Pulmonary artery endothelial cell (primary cell): ENCODE results near the gene GLOD5. TPM values are rescaled to one million over a fixed set of nuclear protein-coding genes. Genes with fewer than 3 reads are reported as not detected.
"Not testable (repeated sequence)": the region's sequence is repeated elsewhere in the genome, so short reads cannot be mapped to it uniquely, and the experiment has no call there.

ENCODE experiments used
- DNase-seq: peaks from one replicate; pipeline ENCODE4 v3.0.0-alpha.2; 2011; ENCODE audit warnings: low read depth, low spot score
- total RNA-seq: library from RNA; depleted of rRNA; stranded (reverse); fragments of >200 nt; gene quantifications from 2 replicates; pipeline ENCODE4 v1.2.3, GENCODE V29; 2014

The GLOD5 gene
- total RNA-seq, 1 donor from 2014 or later = not detected

DNA sequence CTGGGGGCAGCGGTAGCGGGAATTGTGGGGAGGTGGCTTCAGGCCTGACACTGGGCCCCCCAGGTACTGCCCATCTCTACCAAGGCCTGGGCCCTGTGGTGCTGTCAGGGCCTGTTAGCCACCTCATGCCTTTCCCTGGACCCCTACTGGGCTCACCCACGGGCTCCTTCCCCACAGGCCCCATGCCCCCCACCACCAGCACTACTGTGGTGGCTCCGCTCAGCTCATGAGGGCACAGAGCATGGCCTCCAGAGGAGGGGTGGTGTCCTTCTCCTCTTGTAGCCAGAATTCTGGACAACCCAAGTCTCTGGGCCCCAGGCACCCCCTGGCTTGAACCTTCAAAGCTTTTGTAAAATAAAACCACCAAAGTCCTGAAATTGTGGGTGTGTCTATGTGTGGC is 32.4 kb downstream of the GLOD5 start:
- no peak for DNase-seq

DNA sequence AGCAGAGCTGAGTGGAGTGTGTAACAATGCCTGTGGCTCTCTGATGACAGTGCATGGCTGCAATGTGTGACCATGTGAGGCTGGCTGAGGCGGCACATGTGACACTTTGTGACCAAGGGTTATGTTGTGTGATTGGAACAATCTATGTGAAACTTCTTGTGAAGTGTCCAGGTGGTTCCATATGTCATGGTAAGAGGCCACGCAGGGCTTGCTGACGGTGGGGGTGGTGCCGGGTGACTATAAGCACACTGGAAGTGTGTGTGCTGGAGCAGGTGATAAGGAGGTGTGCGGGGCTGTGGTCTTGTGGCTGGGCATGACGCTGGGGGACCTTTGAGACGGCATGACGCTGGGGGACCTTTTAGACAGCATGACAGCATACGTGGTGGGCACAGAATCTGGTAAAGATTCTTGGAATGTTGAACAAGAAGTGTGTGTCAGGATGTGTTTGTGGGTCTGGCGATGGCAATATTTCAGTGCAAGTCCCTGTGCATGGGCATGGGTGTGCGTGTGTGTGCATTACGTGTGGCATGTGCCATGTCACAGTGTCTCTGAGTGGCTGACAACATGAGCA is 32.9 kb downstream of the GLOD5 start:
- DNase-seq = no peak

DNA sequence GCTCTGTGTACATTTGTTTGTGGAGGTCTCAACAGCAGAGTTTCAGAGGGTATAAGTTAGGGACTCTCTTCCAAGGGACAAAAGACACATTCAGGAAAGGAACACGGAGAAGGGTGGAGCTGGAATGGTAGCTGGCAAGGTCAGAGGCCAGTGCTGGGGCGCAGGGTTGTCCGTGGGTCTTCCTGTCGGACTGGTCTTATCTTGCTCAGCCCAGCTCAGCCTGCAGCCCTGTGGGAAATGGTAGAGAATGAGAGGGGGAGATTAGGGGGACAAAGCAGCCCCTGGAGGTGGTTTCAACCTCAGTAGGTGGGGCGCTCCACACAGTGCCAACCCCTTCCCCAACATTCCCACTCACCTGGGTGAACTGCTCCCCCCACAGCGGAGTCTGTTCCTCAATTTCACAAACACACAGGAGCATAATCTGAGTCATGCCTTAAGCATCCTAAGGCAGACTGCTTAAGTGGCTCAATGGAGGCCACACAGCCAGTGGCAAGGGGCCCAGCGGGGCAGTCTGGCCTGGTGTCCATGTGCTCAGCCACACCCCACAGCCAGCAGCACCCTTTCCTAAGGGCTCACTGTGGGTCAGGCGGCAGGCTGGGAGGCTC is 33.5 kb downstream of the GLOD5 start:
- DNase-seq = no peak

DNA sequence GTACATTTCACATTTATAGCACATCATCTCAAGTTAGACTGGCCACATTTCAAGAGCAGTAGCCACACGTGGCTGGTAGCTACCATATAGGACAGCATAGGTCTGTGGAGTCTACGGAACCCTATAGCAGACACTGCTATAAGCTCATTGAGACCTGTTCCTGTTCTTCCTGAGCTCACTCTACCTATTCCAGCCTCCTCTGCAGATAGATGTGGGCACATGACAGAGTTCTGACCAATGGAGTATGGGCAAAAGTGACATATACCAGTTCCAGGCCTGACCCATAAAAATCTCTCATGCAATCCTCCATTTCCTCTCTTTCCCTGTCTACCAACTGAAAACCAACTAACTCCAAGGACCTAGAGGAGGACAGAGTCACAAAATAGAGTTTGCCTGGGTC is 36.8 kb downstream of the GLOD5 start:
- DNase-seq = no peak

DNA sequence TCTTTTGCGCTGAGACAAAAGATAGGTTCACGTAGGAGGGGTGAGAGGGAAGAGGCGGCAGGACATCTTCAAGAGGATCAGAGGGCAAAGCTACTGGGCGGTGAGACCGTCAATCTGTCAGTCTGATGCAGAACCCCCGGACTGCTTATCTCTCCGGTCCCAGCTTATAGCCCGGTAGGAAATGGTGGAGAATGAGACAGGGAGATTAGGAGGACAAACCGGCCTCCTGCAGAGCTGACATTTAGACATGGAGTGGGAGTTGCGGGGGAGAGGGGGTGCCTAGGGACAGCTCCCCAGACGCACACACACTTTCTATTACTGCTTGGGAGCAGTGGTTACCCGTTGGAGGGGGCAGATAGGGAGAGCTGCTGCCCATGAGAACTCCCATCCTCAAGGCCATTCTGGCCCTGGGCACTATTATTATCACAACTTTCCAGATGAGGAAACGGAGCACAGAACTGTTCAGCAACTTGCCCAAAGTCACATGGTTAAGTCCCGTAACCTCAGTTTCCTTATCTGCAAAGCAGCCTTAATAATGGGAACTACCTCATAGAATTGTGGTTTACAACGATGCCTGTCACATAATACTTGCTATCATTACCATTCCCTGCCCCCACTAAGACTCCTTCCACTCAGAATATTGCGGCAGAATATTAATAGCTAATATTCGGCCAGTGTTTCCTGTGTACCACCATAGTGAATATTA is 39.2 kb downstream of the GLOD5 start:
- no peak for DNase-seq

DNA sequence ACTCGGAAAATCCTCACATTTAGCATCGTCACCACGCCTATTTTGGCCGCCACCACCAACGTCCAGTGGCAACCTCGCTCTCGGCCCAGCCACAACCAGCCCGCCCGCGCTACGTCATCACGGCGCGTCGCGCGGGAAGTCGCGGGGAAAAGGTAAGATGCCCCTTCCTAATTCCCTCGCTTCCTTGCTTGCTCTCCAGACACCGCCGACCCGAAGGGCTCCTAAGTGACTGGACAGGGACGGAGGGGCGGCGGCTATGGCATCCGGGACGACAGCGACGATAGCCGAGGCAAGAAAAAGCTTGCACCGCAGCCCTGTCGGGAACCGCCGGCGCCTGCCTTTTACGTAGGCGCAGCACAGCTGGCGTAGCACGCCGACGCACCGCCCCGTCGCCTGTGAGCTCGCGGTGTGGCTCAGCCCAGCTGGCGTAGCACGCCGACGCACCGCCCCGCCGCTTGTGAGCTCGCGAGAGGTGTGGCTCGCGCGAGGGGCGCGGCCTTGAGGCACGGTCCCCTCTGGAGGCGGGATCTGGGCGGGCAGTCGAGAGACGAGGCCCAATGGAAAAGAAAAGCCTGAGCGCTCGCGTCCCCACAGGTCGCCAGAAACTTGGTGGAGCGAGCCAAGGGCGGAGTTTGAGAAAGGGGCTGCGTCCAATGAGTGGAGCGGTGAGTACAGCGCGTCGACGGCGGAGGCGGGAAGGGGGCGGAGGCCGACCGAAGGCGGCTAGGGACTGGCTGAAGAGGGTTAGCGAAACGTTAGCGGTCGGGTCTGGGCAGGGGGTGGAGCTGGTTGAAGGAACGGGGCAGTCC is 39.9 kb downstream of the GLOD5 start, which contains the start of gene HDAC6:
HDAC6 (plus strand) TSS at position 788 of the 809 bp plus-strand sequence. CDS start 626 bp downstream, outside the sequence.
- peak; percentile 93 for DNase-seq

DNA sequence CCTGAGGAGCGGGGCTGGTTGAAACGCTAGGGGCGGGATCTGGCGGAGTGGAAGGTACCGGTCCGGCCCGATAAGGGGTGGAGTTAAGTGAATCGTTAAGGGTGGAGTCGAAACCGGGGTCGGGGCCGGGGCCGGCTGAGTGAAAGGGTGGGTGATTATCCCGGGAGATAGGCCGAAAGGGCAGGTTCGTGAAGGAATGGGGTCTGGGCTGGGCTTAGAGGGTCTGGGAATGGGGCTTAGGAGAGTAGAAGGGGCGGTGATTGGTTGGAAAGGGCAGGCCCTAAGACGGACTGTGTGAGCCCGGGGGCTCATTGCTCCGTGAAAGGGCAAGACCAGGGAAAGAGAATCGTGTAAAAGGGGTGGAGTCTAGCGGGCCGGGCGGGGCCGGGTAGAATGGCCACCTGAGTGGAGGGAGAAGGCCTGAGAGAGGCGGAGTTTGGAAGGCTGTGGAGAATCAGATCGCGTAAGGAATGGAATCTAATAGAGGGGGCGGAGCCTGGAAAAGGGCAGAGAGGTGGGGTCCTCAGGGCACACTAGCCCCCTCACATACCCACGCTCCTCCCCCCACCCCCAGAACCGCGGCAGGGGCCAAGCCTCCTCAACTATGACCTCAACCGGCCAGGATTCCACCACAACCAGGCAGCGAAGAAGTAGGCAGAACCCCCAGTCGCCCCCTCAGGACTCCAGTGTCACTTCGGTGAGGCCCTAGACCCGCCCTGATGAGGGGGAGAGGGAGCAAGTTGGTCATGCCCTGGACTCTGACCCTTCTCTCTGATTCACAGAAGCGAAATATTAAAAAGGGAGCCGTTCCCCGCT is 40.8 kb downstream of the GLOD5 start:
- peak; percentile 49 for DNase-seq

DNA sequence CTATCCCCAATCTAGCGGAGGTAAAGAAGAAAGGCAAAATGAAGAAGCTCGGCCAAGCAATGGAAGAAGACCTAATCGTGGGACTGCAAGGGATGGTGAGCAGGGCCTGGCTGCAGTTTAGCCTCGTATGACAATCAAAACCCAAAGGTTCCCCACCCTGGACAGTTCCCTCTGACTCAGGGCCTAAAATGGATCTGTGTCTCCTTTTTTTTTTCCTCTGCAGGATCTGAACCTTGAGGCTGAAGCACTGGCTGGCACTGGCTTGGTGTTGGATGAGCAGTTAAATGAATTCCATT is 41.3 kb downstream of the GLOD5 start:
- DNase-seq = no peak

DNA sequence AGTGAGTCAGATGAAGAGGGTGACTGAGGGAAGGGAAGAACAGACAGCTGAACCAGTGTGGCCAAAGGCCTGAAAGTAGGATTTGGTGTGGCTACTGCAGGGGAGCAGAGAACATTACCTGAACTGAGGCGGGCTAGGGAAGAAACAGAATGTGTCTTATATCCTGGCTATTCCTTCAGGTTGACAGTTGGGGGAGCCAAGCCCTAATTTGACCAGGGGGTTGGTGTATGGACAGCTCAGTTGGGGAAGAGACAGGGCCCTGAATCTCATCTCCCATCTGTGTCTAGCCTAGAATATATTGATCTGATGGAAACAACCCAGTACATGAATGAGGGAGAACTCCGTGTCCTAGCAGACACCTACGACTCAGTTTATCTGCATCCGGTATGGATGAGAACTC is 44.5 kb downstream of the GLOD5 start:
- no peak for DNase-seq

DNA sequence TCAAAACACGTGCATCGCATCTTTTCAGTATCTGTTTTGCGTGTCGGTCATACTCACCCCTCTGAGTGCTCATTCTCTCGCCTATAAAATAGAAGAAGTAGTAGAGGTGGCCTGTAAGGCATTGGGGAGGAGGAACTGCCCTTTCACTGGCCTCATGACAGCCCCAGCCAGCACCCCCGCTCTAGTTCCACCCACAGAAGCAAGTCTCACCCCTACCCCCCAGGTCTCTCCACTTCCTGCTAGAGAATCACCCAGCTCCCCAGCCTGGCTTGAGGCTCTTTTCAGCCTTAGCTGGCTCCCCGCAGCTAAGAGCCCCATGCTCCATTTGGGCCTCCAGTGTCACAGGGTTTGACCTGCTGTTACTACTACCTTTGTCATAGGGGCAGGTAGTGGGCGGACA is 52.1 kb downstream of the GLOD5 start:
- no peak for DNase-seq

DNA sequence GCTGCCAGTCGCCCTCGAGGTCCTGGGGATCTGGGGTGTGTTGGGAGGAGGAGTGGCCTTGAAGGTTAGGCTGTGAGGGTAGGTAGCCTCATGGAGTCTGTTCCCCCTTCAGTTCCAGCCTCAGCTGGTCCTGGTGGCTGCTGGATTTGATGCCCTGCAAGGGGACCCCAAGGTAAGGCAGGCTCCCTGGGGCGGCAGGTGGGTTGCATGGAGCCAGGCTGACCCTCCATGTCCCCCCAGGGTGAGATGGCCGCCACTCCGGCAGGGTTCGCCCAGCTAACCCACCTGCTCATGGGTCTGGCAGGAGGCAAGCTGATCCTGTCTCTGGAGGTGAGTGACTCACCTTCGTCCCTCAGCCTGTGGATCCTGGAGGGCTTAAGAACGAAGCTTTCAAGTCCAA is 53.2 kb downstream of the GLOD5 start:
- DNase-seq = no peak

DNA sequence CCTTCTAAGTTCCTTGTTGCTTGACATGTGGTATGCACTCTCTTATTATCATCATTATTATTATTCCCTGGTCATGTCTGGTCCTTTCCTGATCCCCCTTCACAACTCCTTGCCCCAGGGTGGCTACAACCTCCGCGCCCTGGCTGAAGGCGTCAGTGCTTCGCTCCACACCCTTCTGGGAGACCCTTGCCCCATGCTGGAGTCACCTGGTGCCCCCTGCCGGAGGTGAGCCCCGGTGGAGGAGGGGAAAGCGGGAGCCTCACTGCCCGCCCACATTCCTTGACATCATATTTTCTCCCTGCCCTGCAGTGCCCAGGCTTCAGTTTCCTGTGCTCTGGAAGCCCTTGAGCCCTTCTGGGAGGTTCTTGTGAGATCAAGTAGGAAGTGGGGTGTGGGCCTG is 53.7 kb downstream of the GLOD5 start:
- no peak for DNase-seq

DNA sequence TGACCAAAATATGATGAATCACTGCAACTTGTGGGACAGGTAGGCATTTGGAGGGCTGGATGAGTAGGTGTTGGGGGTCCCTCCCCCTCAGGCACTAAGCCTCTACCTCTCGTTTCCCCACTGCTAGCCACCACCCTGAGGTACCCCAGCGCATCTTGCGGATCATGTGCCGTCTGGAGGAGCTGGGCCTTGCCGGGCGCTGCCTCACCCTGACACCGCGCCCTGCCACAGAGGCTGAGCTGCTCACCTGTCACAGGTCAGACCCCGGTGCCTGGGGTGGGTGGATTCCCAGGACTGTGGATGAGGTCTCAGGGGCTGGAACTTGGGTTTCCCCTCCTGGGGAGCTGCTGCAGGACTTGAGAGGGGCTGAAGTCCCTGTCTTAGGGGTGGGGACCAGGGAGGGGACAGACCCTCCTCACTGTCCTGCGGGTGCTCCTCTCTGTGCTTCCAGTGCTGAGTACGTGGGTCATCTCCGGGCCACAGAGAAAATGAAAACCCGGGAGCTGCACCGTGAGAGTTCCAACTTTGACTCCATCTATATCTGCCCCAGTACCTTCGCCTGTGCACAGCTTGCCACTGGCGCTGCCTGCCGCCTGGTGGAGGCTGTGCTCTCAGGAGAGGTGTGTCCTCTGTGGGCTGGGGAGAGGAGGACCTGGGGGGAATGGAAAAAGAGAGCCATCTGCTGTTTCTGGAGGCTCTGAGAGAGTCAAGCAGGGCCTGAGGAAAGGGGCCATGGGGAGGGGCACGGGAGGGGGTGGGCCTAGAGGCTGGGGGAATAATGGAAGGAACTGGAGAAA is 54.7 kb downstream of the GLOD5 start:
- no peak for DNase-seq

DNA sequence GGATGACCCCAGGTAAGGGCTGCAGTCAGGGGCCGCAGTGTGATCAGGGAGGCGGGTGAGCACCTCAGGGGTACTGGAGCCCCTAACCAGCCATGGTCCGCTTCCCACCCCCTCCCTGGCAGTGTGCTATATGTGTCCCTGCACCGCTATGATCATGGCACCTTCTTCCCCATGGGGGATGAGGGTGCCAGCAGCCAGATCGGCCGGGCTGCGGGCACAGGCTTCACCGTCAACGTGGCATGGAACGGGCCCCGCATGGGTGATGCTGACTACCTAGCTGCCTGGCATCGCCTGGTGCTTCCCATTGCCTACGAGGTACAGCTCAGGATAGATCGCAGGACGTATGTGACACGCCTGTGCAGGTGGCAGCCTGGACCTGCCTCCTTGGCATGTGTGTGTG is 56.6 kb downstream of the GLOD5 start:
- DNase-seq = no peak

DNA sequence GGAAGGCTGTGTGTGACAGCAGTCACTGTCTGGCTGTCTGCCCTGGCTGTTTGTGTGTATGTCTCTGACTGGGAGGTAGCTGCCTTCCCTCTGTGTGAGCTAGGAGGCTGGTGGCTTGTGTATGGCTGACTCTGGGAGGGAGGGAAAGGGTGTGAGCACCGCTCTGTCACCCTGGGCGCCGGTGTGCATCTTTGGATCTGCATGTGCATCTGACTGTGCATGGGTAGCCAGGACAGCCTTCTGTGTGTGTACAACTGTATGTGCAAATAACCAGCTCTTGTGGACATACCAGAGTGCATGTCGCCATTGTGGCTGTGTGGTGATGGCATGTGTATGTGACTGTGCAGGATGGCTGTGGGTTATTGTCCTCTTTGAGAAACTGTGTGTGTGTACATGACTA is 57.3 kb downstream of the GLOD5 start:
- DNase-seq = no peak

DNA sequence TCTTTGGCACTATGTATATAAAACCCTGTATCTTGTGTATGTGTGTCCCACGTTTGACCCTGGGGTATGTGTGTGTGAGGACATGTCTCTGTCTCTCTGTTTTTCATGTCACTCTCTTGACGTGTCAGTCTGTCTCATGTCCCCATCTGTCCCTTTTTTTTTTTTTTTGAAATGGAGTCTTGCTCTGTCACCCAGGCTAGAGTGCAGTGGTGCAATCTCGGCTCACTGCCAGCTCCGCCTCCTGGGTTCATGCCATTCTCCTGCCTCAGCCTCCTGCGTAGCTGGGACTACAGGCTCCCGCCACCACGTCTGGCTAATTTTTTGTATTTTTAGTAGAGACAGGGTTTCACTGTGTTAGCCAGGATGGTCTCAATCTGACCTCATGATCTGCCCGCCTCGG is 57.8 kb downstream of the GLOD5 start:
- DNase-seq = not testable (repeated sequence)

DNA sequence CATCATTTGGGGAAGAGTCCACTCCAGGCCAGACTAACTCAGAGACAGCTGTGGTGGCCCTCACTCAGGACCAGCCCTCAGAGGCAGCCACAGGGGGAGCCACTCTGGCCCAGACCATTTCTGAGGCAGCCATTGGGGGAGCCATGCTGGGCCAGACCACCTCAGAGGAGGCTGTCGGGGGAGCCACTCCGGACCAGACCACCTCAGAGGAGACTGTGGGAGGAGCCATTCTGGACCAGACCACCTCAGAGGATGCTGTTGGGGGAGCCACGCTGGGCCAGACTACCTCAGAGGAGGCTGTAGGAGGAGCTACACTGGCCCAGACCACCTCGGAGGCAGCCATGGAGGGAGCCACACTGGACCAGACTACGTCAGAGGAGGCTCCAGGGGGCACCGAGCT is 61.5 kb downstream of the GLOD5 start:
- no peak for DNase-seq
